Skeletal muscle satellite cell (primary cell): Measurements from ENCODE around the gene POLR2E.

Experiments
- H3K27me3 ChIP-seq: 2 replicates; pipeline ENCODE4 v1.7.0; 2013; ENCODE audit warnings: low read length; ENCODE audit not compliant: control insufficient read depth, insufficient read depth
- H3K36me3 ChIP-seq: 2 replicates; pipeline ENCODE4 v1.7.0; 2013; ENCODE audit warnings: mild to moderate bottlenecking, control low read depth, low read length; ENCODE audit not compliant: insufficient read depth
- H3K4me1 ChIP-seq: 2 replicates; pipeline ENCODE4 v1.7.0; 2013; ENCODE audit warnings: low read length; ENCODE audit not compliant: control insufficient read depth, insufficient read depth
- H3K4me2 ChIP-seq: 2 replicates; pipeline ENCODE4 v1.7.0; 2013; ENCODE audit warnings: mild to moderate bottlenecking, low read length
- H3K4me3 ChIP-seq: 2 replicates; pipeline ENCODE4 v1.7.0; 2013; ENCODE audit warnings: low read length
- H3K9ac ChIP-seq: 2 replicates; pipeline ENCODE4 v1.7.0; 2013; ENCODE audit warnings: mild to moderate bottlenecking, low read depth, low read length, moderate library complexity
- H3K9me3 ChIP-seq: replicated peaks from 2 replicates; pipeline ENCODE4 v1.7.0; 2013; ENCODE audit warnings: mild to moderate bottlenecking, control low read depth, low read length

The POLR2E gene

DNA sequence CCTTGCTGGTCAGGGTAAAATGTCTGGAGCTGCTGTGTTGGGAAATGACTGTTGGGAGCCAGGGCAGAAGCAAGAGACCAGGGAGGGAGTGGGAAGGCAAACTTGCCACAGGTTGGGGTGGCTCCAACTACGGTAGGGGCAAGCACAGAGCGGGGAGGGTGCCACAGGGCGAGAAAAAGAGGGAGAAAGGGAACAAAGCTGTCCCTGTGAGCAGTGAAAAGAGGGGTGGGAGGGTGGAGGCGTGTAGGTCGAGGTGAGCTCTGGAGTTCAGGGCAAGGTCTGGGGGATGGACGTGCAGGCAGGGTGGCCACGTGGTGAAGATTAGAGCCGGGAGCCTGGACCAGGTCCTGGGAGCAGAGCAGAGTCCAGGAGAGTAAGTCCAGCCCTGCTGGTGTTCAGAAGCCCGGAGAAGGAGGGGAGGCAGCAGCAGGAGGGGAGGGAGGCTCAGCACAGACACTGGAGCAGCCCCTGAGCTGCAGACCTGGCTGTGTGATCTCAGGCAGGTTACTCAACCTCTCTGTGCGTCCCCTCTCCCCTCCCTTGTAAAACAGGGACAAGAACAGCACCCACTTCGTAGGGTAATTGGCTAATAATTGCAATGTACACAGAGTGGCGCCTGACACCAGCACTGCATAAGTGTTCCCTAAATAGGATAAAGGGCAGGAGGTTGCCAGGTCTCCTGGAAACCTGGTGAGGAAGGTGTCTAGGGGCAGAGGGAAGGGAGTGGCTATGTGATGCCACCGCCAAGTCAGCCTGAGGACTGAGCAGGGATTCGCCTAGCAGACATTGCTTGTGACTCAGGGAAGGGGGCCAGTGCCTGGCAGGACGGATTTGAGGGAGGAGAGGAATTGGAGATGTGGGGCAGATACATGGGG lies 3.2 kb upstream of the POLR2E start:
- Histone ChIP-seq H3K9me3 (no peaks in the 10 kb centered on the region), H3K9ac (peak overlapping the region; percentile 39), H3K36me3 (no peaks in the 10 kb centered on the region), H3K4me1 (peaks cover 49% of the 10 kb centered on the region), H3K4me3 (no peak overlapping the region), H3K27me3 (no peaks in the 10 kb centered on the region), H3K4me2 (no peak overlapping the region)

DNA sequence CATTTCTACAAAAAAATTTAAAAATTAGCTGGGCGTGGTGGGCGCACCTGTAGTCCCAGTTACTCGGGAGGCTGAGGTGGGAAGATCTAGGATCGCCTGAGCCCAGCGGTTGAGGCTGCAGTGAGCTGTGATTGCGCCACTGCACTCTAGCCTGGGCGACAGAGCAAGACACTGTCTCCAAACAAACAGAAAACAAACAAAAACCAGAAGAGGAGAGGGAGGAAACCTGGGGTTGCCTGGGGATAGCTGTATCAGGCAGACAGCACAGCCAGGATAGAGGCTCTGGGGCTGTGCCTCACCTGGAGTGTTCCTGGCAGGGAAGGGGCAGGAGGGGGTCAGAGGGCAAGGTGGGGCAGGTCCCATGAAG lies 2.6 kb upstream of the POLR2E start:
- no peak overlapping the region for H3K4me2 ChIP-seq
- no peaks in the 10 kb centered on the region for H3K27me3 ChIP-seq
- no peak overlapping the region for H3K4me3 ChIP-seq
- H3K9ac ChIP-seq, result no peak overlapping the region
- no peaks in the 10 kb centered on the region for H3K36me3 ChIP-seq
- H3K4me1 ChIP-seq, result peaks cover 47% of the 10 kb centered on the region
- no peaks in the 10 kb centered on the region for H3K9me3 ChIP-seq

DNA sequence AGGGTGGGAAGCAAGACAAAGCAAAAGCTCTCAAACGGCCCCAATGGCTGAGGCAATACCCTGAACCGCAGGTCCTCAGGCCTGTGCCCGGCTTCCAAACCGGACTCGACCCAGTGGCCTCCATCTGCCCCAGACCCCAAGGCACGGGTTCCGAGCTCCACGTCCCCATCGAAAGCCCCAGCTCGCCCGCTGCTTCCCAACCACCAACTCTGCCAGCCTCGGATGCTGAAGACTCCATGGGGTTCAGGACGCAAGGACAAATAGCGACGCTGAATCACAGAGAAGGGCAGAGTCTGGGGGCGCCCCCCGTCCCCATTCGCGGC lies 559 bp downstream of the POLR2E start:
- H3K4me1 ChIP-seq, result peaks cover 29% of the 10 kb centered on the region
- peak overlapping the region; percentile 93 for H3K4me3 ChIP-seq
- H3K27me3 ChIP-seq, result no peaks in the 10 kb centered on the region

DNA sequence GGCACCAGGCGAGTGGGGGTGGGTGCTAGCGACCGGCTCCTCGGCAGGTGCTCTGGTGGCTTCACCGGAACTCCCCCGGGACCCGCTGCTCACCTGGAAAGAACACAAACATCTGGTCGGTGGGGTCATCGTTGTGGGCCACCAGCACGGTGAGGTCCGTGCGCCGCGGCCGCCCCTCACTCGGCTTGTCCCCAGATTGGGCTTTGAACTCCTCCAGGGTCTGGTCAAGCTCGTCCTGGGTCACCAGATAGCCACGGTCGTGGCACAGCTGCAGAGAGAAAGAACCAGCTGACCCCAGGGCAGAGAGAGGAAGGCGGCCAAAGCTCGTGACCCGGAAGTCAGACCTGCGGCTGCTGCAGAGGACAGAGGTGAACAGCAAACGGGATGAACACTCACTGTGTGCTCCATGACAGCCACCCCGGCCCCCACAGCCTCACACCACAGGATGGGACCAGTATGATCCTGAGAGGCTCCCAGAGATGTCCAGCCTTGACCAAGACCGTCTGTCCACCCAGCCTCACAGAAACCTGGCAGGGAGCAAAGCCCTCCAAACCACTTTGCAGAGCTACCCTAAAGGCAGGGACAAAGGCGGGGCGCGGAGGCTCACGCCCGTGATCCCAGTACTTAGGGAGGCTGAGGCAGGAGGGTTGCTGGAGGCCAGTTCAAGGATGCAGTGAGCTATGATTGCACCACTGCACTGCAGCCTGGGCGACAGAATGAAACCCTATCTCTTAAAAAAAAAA lies 1.2 kb downstream of the POLR2E start:
- H3K9ac ChIP-seq, result peak overlapping the region; percentile 88
- no peaks in the 10 kb centered on the region for H3K27me3 ChIP-seq
- peak overlapping the region; percentile 87 for H3K4me2 ChIP-seq
- no peaks in the 10 kb centered on the region for H3K9me3 ChIP-seq
- H3K36me3 ChIP-seq, result peaks cover 19% of the 10 kb centered on the region
- H3K4me1 ChIP-seq, result peaks cover 25% of the 10 kb centered on the region
- H3K4me3 ChIP-seq, result peak overlapping the region; percentile 93

More for the DNA sequence above, 559 bp downstream of the POLR2E start:
- H3K36me3 ChIP-seq, result peaks cover 13% of the 10 kb centered on the region
- H3K4me2 ChIP-seq, result peak overlapping the region; percentile 87
- H3K9me3 ChIP-seq, result no peaks in the 10 kb centered on the region
- H3K9ac ChIP-seq, result peak overlapping the region; percentile 88

DNA sequence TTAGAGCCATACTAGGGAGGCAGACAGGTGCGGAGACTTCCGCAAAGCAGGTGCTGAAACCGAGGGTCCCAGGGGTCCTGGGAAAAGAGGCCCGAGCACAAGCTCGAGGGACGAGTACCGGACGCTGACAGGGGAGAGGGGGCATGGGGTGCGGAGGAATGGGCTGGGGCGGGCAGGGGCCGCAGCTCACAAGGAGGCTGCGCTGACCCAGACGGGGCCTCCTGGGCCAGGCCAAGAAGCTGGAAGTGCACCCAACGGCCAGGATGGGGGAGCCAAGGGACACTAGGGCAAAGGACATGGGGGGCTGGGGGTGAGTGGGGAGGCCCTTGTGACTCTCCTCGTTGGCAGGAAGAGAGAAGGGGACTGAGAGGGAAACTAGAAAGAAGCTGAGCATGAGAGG lies 1.8 kb downstream of the POLR2E start:
- Histone ChIP-seq H3K4me2 (peak overlapping the region; percentile 87), H3K36me3 (peaks cover 25% of the 10 kb centered on the region), H3K4me1 (peaks cover 18% of the 10 kb centered on the region), H3K9me3 (no peaks in the 10 kb centered on the region), H3K27me3 (no peaks in the 10 kb centered on the region), H3K9ac (peak overlapping the region; percentile 88), H3K4me3 (peak overlapping the region; percentile 93)

DNA sequence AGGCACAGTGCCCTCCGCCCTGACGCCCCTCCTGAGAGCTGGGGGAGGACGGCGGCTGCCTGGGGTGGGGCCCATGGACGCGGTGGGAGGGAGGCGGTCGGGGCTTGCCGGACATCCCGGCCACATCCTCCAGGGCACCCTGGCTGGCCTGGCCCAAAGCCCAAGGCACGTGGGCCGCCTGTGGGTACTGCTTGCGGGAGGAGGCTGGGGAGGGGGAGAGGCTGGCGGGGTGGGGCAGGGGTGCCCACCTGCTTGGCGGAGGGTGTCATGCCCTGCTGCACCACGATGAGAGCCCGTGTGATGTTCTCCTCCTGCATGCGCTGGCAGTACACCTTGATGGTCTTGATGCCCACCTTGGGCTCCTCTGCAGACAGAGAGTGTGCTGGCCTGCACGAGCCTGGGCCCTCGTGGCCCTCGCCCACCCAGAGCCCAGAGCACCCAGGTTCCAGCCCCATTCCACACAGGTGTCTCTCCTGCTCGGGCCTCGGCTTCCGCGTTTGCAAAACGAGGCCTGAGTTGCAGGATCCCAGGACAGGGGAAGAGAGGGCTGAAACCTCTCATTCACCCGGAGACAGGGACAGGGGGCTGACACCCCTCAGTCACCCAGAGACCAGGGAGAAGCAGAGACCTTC lies 3.5 kb downstream of the POLR2E start:
- Histone ChIP-seq H3K27me3 (no peaks in the 10 kb centered on the region), H3K9ac (no peak overlapping the region), H3K4me2 (no peak overlapping the region), H3K36me3 (peaks cover 35% of the 10 kb centered on the region), H3K4me1 (peaks cover 15% of the 10 kb centered on the region), H3K4me3 (no peak overlapping the region), H3K9me3 (no peaks in the 10 kb centered on the region)

DNA sequence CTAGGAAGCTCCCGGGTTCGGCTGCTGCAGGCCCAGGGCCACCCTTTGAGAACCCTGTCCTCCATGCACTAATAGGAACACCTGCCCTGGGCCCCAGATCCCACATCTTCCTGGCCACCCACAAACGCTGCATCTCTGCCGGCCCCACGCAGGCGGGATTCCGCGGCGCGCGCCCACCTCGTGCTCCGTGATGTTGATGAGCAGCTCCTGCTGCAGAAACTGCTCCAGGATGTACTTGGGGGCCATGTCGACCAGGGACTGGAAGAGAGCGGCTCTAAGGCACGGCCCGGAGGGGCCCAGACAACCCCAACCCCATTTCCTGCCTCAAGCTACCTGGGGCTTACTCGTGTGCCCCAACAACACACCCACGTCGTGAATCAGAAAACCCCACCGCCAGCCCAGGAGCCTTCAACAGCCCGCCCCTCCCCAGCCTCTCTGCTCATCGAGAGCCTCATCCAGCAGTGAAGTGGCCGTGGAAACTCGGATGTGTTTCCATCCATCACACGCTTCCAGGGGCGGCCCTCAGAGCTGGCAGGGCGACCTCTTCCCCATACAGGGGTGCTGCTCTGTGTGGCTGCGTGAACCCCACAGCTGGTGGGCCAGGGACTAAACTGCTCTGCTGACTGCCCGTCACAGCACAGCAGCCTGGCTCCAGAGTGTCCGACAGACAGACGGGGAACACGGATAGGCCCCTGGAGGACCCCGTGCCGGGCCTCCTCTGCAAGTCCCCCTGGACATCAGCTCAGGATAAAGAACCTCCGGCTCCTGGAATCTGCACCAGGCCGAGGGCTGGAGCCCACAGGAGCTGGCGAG lies 4.2 kb downstream of the POLR2E start:
- Histone ChIP-seq H3K36me3 (peaks cover 35% of the 10 kb centered on the region), H3K9ac (no peak overlapping the region), H3K27me3 (peaks cover 3% of the 10 kb centered on the region), H3K4me1 (peaks cover 15% of the 10 kb centered on the region), H3K4me2 (no peak overlapping the region), H3K4me3 (no peak overlapping the region), H3K9me3 (no peaks in the 10 kb centered on the region)

DNA sequence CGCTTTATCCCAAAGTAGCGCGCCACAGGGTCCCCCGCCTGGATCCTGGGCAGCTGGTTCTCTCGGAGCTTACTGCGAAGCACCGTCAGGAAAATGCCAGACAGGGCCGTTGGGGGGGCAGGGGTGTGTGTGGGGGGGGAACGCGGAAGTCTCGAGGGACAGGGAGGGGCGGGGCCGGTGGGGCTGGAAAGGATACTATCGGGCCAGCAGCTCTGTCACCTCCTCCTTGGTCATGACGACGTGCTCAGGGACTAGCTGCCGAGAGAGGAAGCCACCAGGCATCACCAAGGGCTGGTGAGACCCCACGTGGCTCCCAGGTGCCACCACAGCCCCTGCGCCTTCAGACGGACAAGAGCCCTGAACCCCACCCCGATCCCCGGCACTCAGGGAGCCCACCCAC lies 5.3 kb downstream of the POLR2E start:
- no peaks in the 10 kb centered on the region for H3K9me3 ChIP-seq
- peaks cover 11% of the 10 kb centered on the region for H3K4me1 ChIP-seq
- H3K4me3 ChIP-seq, result no peak overlapping the region
- H3K27me3 ChIP-seq, result peaks cover 10% of the 10 kb centered on the region
- peaks cover 35% of the 10 kb centered on the region for H3K36me3 ChIP-seq
- no peak overlapping the region for H3K9ac ChIP-seq
- no peak overlapping the region for H3K4me2 ChIP-seq

DNA sequence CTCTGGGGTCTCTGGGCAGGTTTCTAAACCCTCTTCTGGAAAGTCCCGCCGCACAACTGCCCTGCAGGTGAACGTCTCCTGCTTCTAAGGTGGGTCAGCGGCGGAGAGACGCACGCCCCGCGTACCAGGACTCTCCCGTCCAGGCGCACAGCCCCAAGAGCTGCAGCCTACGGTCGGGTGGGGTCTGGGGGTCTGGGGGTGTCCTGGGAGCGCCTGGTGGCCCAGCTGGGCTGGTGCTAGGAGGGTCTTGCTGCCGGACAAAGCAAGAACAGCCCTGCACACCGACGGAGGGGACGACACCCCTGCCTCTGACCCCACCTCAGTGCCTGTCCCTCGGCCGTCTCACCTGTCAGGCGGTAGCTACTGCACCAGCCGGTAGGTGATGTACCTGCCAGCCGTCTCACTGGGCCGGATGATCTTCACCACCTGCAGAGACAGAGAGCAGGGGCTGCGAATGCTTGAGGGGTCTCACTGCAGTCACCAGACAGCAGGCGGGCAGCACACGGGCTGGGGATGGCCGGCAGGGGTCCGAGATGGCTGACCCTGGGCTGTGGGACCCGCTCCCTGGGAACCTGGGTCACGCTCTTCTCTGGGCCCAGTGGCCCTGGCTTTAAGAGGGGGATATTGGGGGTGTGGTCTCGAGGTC lies 5.9 kb downstream of the POLR2E start:
- no peaks in the 10 kb centered on the region for H3K9me3 ChIP-seq
- no peak overlapping the region for H3K9ac ChIP-seq
- H3K4me3 ChIP-seq, result no peak overlapping the region
- H3K36me3 ChIP-seq, result peaks cover 35% of the 10 kb centered on the region
- peaks cover 11% of the 10 kb centered on the region for H3K4me1 ChIP-seq
- H3K4me2 ChIP-seq, result no peak overlapping the region
- peaks cover 14% of the 10 kb centered on the region for H3K27me3 ChIP-seq

DNA sequence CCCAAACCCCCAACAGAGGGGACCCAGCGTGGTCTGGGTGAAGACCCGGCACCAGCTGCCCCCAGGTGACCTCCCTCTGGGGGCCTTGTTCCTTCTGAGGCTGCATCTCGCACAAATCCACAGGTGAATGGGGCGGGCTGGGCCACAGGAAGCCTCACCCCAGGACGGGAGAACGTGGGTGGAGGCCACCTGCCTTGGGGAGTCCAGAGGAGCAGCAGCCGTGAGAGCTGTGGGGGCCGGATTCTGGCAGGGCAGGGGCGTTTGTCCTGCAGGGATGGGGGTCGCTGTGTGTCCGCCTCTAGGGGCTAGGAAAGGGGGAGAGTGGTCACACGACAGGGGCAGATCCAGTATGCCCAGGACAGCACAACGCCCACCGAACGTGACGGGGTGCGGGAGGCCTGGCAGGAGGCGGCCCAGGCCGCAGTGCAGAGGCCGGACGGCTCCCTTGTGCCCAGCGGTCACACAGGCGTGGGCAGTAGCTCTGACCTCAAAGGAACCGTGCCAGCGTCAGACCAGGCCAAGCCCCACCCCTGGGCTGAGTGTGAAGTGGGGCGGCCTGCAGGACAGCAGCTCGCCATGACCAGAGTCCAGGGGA lies 6.7 kb downstream of the POLR2E start:
- H3K9me3 ChIP-seq, result no peaks in the 10 kb centered on the region
- no peak overlapping the region for H3K4me3 ChIP-seq
- peaks cover 35% of the 10 kb centered on the region for H3K36me3 ChIP-seq
- peaks cover 17% of the 10 kb centered on the region for H3K27me3 ChIP-seq
- no peak overlapping the region for H3K9ac ChIP-seq
- no peak overlapping the region for H3K4me2 ChIP-seq
- H3K4me1 ChIP-seq, result peaks cover 4% of the 10 kb centered on the region
